Activated T-helper 1 cell treated with anti-CD3 and anti-CD28 coated beads, Interleukin-12 subunit alpha, Interleukin-12 subunit beta, Interleukin-2, Interleukin-4 antibody, amounts not matched to agents 30 ng/mL and 10 ng/mL and 1 ng/mL, durations not matched to agents 14 hours and 24 hours and 36 hours (primary cell): ENCODE data around the gene BBS12. TPM values are rescaled to one million over a fixed set of nuclear protein-coding genes. Genes with fewer than 3 reads are reported as not detected.

Experiments used
- DNase-seq: peaks from one replicate; pipeline ENCODE4 v3.0.0; 2021; ENCODE audit warnings: low spot score
- H3K27ac Mint-ChIP-seq: one replicate; pipeline ENCODE4 v1.8.0; 2021; ENCODE audit warnings: mild to moderate bottlenecking, mixed read lengths
- H3K27me3 Mint-ChIP-seq: one replicate; pipeline ENCODE4 v1.8.0; 2022; ENCODE audit warnings: mild to moderate bottlenecking, moderate library complexity, mixed read lengths; ENCODE audit not compliant: insufficient read depth
- H3K36me3 Mint-ChIP-seq: one replicate; pipeline ENCODE4 v1.8.0; 2021; ENCODE audit warnings: low read depth, mixed read lengths
- H3K4me1 Mint-ChIP-seq: one replicate; pipeline ENCODE4 v1.8.0; 2021; ENCODE audit warnings: low read depth, mixed read lengths
- H3K4me3 Mint-ChIP-seq: one replicate; pipeline ENCODE4 v1.8.0; 2021; ENCODE audit warnings: mild to moderate bottlenecking, moderate library complexity, mixed read lengths
- H3K9me3 Mint-ChIP-seq: one replicate; pipeline ENCODE4 v1.8.0; 2021; ENCODE audit warnings: mixed read lengths
- intact Hi-C: fragments of 100-400 bp; cut with micrococcal nuclease; formaldehyde crosslinking; loops from one replicate; pipeline ENCODE4 v1.15.1; 2024
- total RNA-seq: library from RNA; stranded (reverse); gene quantifications from 2 replicates; pipeline ENCODE4 v1.2.3, GENCODE V29; 2022

BBS12 gene
- total RNA-seq, 1 donor from 2014 or later: 4.4 TPM

- H3K4me3 Mint-ChIP-seq: peak overlapping the region; percentile 8
- peak overlapping the region; percentile 95 for H3K27ac Mint-ChIP-seq
- H3K4me1 Mint-ChIP-seq: peaks cover 88% of the 10 kb centered on the region
- no peaks in the 10 kb centered on the region for H3K27me3 Mint-ChIP-seq
- peaks cover 26% of the 10 kb centered on the region for H3K36me3 Mint-ChIP-seq
- DNase-seq: no peak
- peaks cover 13% of the 10 kb centered on the region for H3K9me3 Mint-ChIP-seq
- intact Hi-C loops: loop anchor here (2.0 kb wide), 2 partner anchors 61 to 695 kb away; no protein-coding TSS in a partner anchor
Measured at GRCh38 chr4:122703868-122704267, 28.6 kb upstream of the BBS12 start.

GRCh38 chr4:122705009-122705408 is 27.5 kb upstream of the BBS12 start:
- DNase-seq: no peak
- Mint-ChIP-seq H3K9me3 (peaks cover 13% of the 10 kb centered on the region), H3K27me3 (no peaks in the 10 kb centered on the region), H3K27ac (peak overlapping the region; percentile 95), H3K4me1 (peaks cover 88% of the 10 kb centered on the region), H3K36me3 (peaks cover 26% of the 10 kb centered on the region), H3K4me3 (peak overlapping the region; percentile 71)
- intact Hi-C loops: loop anchor here (1.0 to 2.0 kb wide), 4 partner anchors 60 to 694 kb away; no protein-coding TSS in a partner anchor

- Mint-ChIP-seq H3K4me3 (peak overlapping the region; percentile 75), H3K9me3 (peaks cover 10% of the 10 kb centered on the region), H3K27me3 (peaks cover 2% of the 10 kb centered on the region), H3K27ac (peak overlapping the region; percentile 95), H3K36me3 (peaks cover 25% of the 10 kb centered on the region), H3K4me1 (peaks cover 88% of the 10 kb centered on the region)
- DNase-seq: no peak
- intact Hi-C loops: loop anchor here (1.0 to 2.0 kb wide), 4 partner anchors 59 to 693 kb away; no protein-coding TSS in a partner anchor
Measured at GRCh38 chr4:122705547-122706117, 26.9 kb upstream of the BBS12 start.

- peaks cover 8% of the 10 kb centered on the region for H3K9me3 Mint-ChIP-seq
- H3K27ac Mint-ChIP-seq: peak overlapping the region; percentile 95
- H3K27me3 Mint-ChIP-seq: peaks cover 2% of the 10 kb centered on the region
- intact Hi-C loops: no loop called here
- H3K4me1 Mint-ChIP-seq: peaks cover 88% of the 10 kb centered on the region
- DNase-seq: no peak
- peak overlapping the region; percentile 75 for H3K4me3 Mint-ChIP-seq
- H3K36me3 Mint-ChIP-seq: peaks cover 24% of the 10 kb centered on the region
Measured at GRCh38 chr4:122706511-122706910, 26.0 kb upstream of the BBS12 start.

- Mint-ChIP-seq H3K9me3 (peaks cover 9% of the 10 kb centered on the region), H3K27ac (peak overlapping the region; percentile 88), H3K27me3 (peaks cover 2% of the 10 kb centered on the region), H3K36me3 (peaks cover 26% of the 10 kb centered on the region), H3K4me3 (peak overlapping the region; percentile 75), H3K4me1 (peaks cover 88% of the 10 kb centered on the region)
- no peak for DNase-seq
- intact Hi-C loops: no loop called here
Measured at GRCh38 chr4:122707497-122707896, 25.0 kb upstream of the BBS12 start.

- Mint-ChIP-seq H3K9me3 (peaks cover 10% of the 10 kb centered on the region), H3K27me3 (peaks cover 2% of the 10 kb centered on the region), H3K4me1 (peaks cover 86% of the 10 kb centered on the region), H3K4me3 (peak overlapping the region; percentile 13), H3K36me3 (peaks cover 27% of the 10 kb centered on the region), H3K27ac (peak overlapping the region; percentile 70)
- DNase-seq: no peak
- intact Hi-C loops: no loop called here
Measured at GRCh38 chr4:122709236-122709635, 23.3 kb upstream of the BBS12 start.

GRCh38 chr4:122710434-122711308 is 21.8 kb upstream of the BBS12 start:
- peaks cover 17% of the 10 kb centered on the region for H3K36me3 Mint-ChIP-seq
- intact Hi-C loops: loop anchor here (1.0 to 10.0 kb wide), 18 partner anchors 9 to 756 kb away; partner anchors contain the start of genes BLTP1, FGF2, IL2 and IL21
- peaks cover 2% of the 10 kb centered on the region for H3K9me3 Mint-ChIP-seq
- H3K27ac Mint-ChIP-seq: peak overlapping the region; percentile 97
- peak; percentile 31 for DNase-seq
- peaks cover 2% of the 10 kb centered on the region for H3K27me3 Mint-ChIP-seq
- peaks cover 83% of the 10 kb centered on the region for H3K4me1 Mint-ChIP-seq
- H3K4me3 Mint-ChIP-seq: peak overlapping the region; percentile 67

GRCh38 chr4:122711919-122712318 is 20.6 kb upstream of the BBS12 start:
- H3K27me3 Mint-ChIP-seq: peaks cover 2% of the 10 kb centered on the region
- H3K27ac Mint-ChIP-seq: peak overlapping the region; percentile 97
- peaks cover 2% of the 10 kb centered on the region for H3K9me3 Mint-ChIP-seq
- intact Hi-C loops: loop anchor here (1.0 to 10.0 kb wide), 12 partner anchors 48 to 757 kb away; partner anchors contain the start of genes BLTP1, FGF2, IL2 and IL21
- H3K4me3 Mint-ChIP-seq: no peak overlapping the region
- DNase-seq: no peak
- H3K4me1 Mint-ChIP-seq: peaks cover 83% of the 10 kb centered on the region
- H3K36me3 Mint-ChIP-seq: peaks cover 12% of the 10 kb centered on the region

- H3K27me3 Mint-ChIP-seq: peaks cover 2% of the 10 kb centered on the region
- peaks cover 2% of the 10 kb centered on the region for H3K9me3 Mint-ChIP-seq
- H3K36me3 Mint-ChIP-seq: peaks cover 8% of the 10 kb centered on the region
- intact Hi-C loops: loop anchor here (5.0 to 10.0 kb wide), 4 partner anchors 115 to 758 kb away; partner anchors contain the start of genes BLTP1, FGF2 and TRPC3
- H3K4me1 Mint-ChIP-seq: peaks cover 77% of the 10 kb centered on the region
- peak overlapping the region; percentile 89 for H3K27ac Mint-ChIP-seq
- no peak for DNase-seq
- H3K4me3 Mint-ChIP-seq: peak overlapping the region; percentile 64
Measured at GRCh38 chr4:122712782-122713181, 19.7 kb upstream of the BBS12 start.

GRCh38 chr4:122715221-122715620 is 17.3 kb upstream of the BBS12 start:
- peaks cover 8% of the 10 kb centered on the region for H3K36me3 Mint-ChIP-seq
- H3K27me3 Mint-ChIP-seq: peaks cover 2% of the 10 kb centered on the region
- intact Hi-C loops: loop anchor here (10.0 kb wide), 3 partner anchors 400 to 760 kb away; partner anchors contain the start of genes BLTP1 and TRPC3
- no peak for DNase-seq
- peaks cover 64% of the 10 kb centered on the region for H3K4me1 Mint-ChIP-seq
- peaks cover 2% of the 10 kb centered on the region for H3K9me3 Mint-ChIP-seq
- H3K27ac Mint-ChIP-seq: peak overlapping the region; percentile 88
- peak overlapping the region; percentile 57 for H3K4me3 Mint-ChIP-seq

GRCh38 chr4:122716825-122717448 is 15.6 kb upstream of the BBS12 start:
- peak; percentile 55 for DNase-seq
- peaks cover 5% of the 10 kb centered on the region for H3K36me3 Mint-ChIP-seq
- H3K27me3 Mint-ChIP-seq: peaks cover 2% of the 10 kb centered on the region
- H3K9me3 Mint-ChIP-seq: peaks cover 2% of the 10 kb centered on the region
- peaks cover 46% of the 10 kb centered on the region for H3K4me1 Mint-ChIP-seq
- intact Hi-C loops: loop anchor here (1.0 to 10.0 kb wide), 10 partner anchors 15 to 816 kb away; partner anchors contain the start of genes BBS12, BLTP1, NUDT6 and TRPC3
- peak overlapping the region; percentile 81 for H3K27ac Mint-ChIP-seq
- peak overlapping the region; percentile 25 for H3K4me3 Mint-ChIP-seq

- H3K27ac Mint-ChIP-seq: no peak overlapping the region
- DNase-seq: no peak
- H3K4me3 Mint-ChIP-seq: no peak overlapping the region
- intact Hi-C loops: loop anchor here (10.0 kb wide), 3 partner anchors 403 to 763 kb away; partner anchors contain the start of genes BLTP1 and TRPC3
- H3K27me3 Mint-ChIP-seq: peaks cover 2% of the 10 kb centered on the region
- H3K36me3 Mint-ChIP-seq: no peaks in the 10 kb centered on the region
- no peaks in the 10 kb centered on the region for H3K9me3 Mint-ChIP-seq
- peaks cover 34% of the 10 kb centered on the region for H3K4me1 Mint-ChIP-seq
Measured at GRCh38 chr4:122718281-122718680, 14.2 kb upstream of the BBS12 start.
